K562 (cell line): Measurements from ENCODE around the gene UQCC5. TPM values are rescaled to one million over a fixed set of nuclear protein-coding genes. Genes with fewer than 3 reads are reported as not detected.

Source experiments
- ASH1L ChIP-seq: fragments of 450-650 bp; IDR thresholded peaks from 2 replicates; pipeline ENCODE4 v1.6.1; 2018; ENCODE audit warnings: borderline replicate concordance, mild to moderate bottlenecking, low read depth; ENCODE audit not compliant: partially characterized antibody
- C11orf30 ChIP-seq: fragments of 450-650 bp; IDR thresholded peaks from 2 replicates; pipeline ENCODE4 v1.6.1; 2016; ENCODE audit warnings: low read depth, mild to moderate bottlenecking
- CHD1 ChIP-seq: fragments of 200-600 bp; sonication (generic); IDR thresholded peaks from one replicate; pipeline ENCODE4 v1.6.1; 2012; ENCODE audit warnings: mild to moderate bottlenecking, moderate library complexity, low read length, inconsistent platforms
- E2F1 ChIP-seq: sonication (generic); formaldehyde crosslinking; IDR thresholded peaks from 2 replicates; pipeline ENCODE4 v1.8.1; 2023; ENCODE audit warnings: mild to moderate bottlenecking, missing genetic modification reagents, moderate library complexity
- MECOM ChIP-seq: fragments of 250-450 bp; sonication (Bioruptor Pico); IDR thresholded peaks from 2 replicates; pipeline ENCODE4 v1.8.0; 2022; ENCODE audit warnings: inconsistent platforms
- MGA ChIP-seq: fragments of 450-650 bp; IDR thresholded peaks from 2 replicates; pipeline ENCODE4 v1.6.1; 2016; ENCODE audit warnings: mild to moderate bottlenecking, moderate library complexity
- NFATC3 ChIP-seq: fragments of 450-650 bp; IDR thresholded peaks from 2 replicates; pipeline ENCODE4 v1.6.1; 2017; ENCODE audit warnings: mild to moderate bottlenecking
- PPARD ChIP-seq: fragments of 250-450 bp; sonication (Bioruptor Pico); IDR thresholded peaks from 2 replicates; pipeline ENCODE4 v1.8.0; 2022; ENCODE audit warnings: inconsistent platforms, mild to moderate bottlenecking, moderate library complexity
- THAP12 ChIP-seq: fragments of 250-450 bp; sonication (Bioruptor Pico); IDR thresholded peaks from 2 replicates; pipeline ENCODE4 v1.9.0; 2021; ENCODE audit warnings: mild to moderate bottlenecking, inconsistent platforms
- ZNF311 ChIP-seq: fragments of 250-450 bp; sonication (Bioruptor Pico); IDR thresholded peaks from 2 replicates; pipeline ENCODE4 v1.4.0; 2020; ENCODE audit warnings: mild to moderate bottlenecking, moderate library complexity
- ZNF830 ChIP-seq: fragments of 250-450 bp; sonication (Bioruptor Pico); IDR thresholded peaks from 2 replicates; pipeline ENCODE4 v1.5.0; 2021; ENCODE audit warnings: mild to moderate bottlenecking
- polyA plus RNA-seq, 8 experiments: library from polyadenylated mRNA; depleted of rRNA in 4 of 8; stranded (reverse) in 5 of 8; unstranded in 3 of 8; fragments of >200 nt; fragmentation: Nextera tagmentation in 2 of 8; fragmentation: Illumina TruSeq in 1 of 8; extraction: Ambion mirVana in 2 of 8; extraction: Trizol in 1 of 8; gene quantifications; 2 replicates each; pipeline versions ENCODE4 v1.2.1 to v1.2.3, GENCODE V29; 2011 to 2014; ENCODE audit warnings: inconsistent platforms in 1 of 8, missing spikeins in 1 of 8
- total RNA-seq, 7 experiments: library from RNA; depleted of rRNA in 6 of 7; stranded (reverse); fragments of >200 nt in 6 of 7; fragmentation: Illumina TruSeq in 2 of 7; extraction: Trizol in 2 of 7; gene quantifications; 2 replicates each; pipeline versions ENCODE4 v1.2.1 to v1.2.3, GENCODE V29; 2011 to 2021; ENCODE audit warnings: low replicate concordance in 1 of 7

Gene UQCC5
- total and polyA plus RNA-seq, 9 of the 15 experiments (the other 6 are each of a cell fraction or from before 2014, with no cell fraction given) = 10.2 to 55.4 (median 33.8) TPM

GRCh38 chr3:52536369-52537164, at the start of gene UQCC5 (continued):
- TF ChIP-seq MGA (peak; percentile 60), ZNF311 (no peak), THAP12 (CRISPR knock-in tag) (peak; percentile 50; the same call in 1 of the 2 replicates), C11orf30 (no peak), ASH1L (peak; percentile 75), NFATC3 (no peak), ZNF830 (no peak), PPARD (CRISPR knock-in tag) (no peak), E2F1 (CRISPR knock-in tag) (no peak), MECOM (no peak), CHD1 (no peak)
